ENCODE measurements around the gene C1QA. TPM values are rescaled to one million over a fixed set of nuclear protein-coding genes. Genes with fewer than 3 reads are reported as not detected.

C1QA gene
- total and polyA plus RNA-seq, 4 donors, result 27.4 to 513 (median 391) TPM

GRCh38 chr1:22636927-22637326 is 499 bp downstream of the C1QA start:
- H3K27me3 ChIP-seq (ENCODE audit: control insufficient read depth in 3 of 3, insufficient read depth in 3 of 3, low read length in 2 of 3), result peaks cover 0 to 7% (median 0%) of the 10 kb centered on the region in 3 donors
- H3K36me3 ChIP-seq (ENCODE audit: control insufficient read depth in 4 of 4, insufficient read depth in 4 of 4, low read length in 4 of 4), result no peaks in the 10 kb centered on the region
- no peak overlapping the region for H3K27ac ChIP-seq (ENCODE audit: low read depth in 1 of 2, low read length in 1 of 2)
- no peak for TF ChIP-seq CTCF (IDR thresholded peaks at IDR 0.05; ENCODE audit: control extremely low read depth, extremely low read depth)
- H3K9me3 ChIP-seq (ENCODE audit: control insufficient read depth in 4 of 4, insufficient read depth in 3 of 4, low read length in 3 of 4), result no peaks in the 10 kb centered on the region
- peaks cover 0 to 11% (median 0%) of the 10 kb centered on the region in 5 donors for H3K4me1 ChIP-seq (ENCODE audit: control insufficient read depth in 5 of 5, insufficient read depth in 5 of 5, low read length in 5 of 5)
- no peak overlapping the region for H3K9ac ChIP-seq (ENCODE audit: insufficient read depth in 1 of 2, low read length in 2 of 2)
- no peak for ATAC-seq (ENCODE audit: insufficient read depth, low FRiP score)
- peak overlapping the region; percentile 21 for H3K4me3 ChIP-seq
- no peak for DNase-seq
- WGBS, 2 donors, result 74 to 80% methylated on average over 6 of the region's 6 CpGs

GRCh38 chr1:22637907-22638445 is 1.5 kb downstream of the C1QA start:
- peaks cover 0 to 7% (median 0%) of the 10 kb centered on the region in 3 donors for H3K27me3 ChIP-seq (ENCODE audit: control insufficient read depth in 3 of 3, insufficient read depth in 3 of 3, low read length in 2 of 3)
- DNase-seq, result no peak
- H3K9ac ChIP-seq (ENCODE audit: insufficient read depth in 1 of 2, low read length in 2 of 2), result no peak overlapping the region
- no peak for TF ChIP-seq CTCF (IDR thresholded peaks at IDR 0.05; ENCODE audit: control extremely low read depth, extremely low read depth)
- peak overlapping the region in 1 of 2 donors; percentile 13 for H3K27ac ChIP-seq (ENCODE audit: low read depth in 1 of 2, low read length in 1 of 2)
- no peaks in the 10 kb centered on the region for H3K9me3 ChIP-seq (ENCODE audit: control insufficient read depth in 4 of 4, insufficient read depth in 3 of 4, low read length in 3 of 4)
- peaks cover 0 to 11% (median 0%) of the 10 kb centered on the region in 5 donors for H3K4me1 ChIP-seq (ENCODE audit: control insufficient read depth in 5 of 5, insufficient read depth in 5 of 5, low read length in 5 of 5)
- ATAC-seq (ENCODE audit: insufficient read depth, low FRiP score), result no peak
- WGBS, 2 donors, result 60 to 65% methylated on average over 3 of the region's 3 CpGs
- H3K36me3 ChIP-seq (ENCODE audit: control insufficient read depth in 4 of 4, insufficient read depth in 4 of 4, low read length in 4 of 4), result no peaks in the 10 kb centered on the region
- no peak overlapping the region for H3K4me3 ChIP-seq

DNA sequence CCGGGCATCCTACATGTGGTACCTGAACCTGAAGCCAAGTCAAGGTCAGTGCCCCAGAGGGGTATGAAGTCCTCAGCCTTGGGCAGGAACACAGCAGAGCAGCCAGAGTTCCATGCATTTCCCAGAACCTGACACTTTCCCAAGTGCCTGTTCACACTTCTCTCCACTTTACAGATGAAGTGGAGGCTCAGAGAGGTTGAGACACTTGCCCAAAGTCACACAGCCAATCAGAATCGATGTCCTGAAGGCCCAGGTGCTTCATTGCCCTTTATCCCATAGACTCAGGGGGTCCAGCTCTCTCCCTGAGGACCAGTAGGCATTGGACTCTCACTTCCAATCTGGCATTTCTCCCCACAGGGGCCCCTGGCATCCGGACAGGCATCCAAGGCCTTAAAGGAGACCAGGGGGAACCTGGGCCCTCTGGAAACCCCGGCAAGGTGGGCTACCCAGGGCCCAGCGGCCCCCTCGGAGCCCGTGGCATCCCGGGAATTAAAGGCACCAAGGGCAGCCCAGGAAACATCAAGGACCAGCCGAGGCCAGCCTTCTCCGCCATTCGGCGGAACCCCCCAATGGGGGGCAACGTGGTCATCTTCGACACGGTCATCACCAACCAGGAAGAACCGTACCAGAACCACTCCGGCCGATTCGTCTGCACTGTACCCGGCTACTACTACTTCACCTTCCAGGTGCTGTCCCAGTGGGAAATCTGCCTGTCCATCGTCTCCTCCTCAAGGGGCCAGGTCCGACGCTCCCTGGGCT is 2.2 kb downstream of the C1QA start:
- WGBS, 2 donors, result 81 to 82% methylated on average over 23 of the region's 23 CpGs
- TF ChIP-seq CTCF (IDR thresholded peaks at IDR 0.05; ENCODE audit: control extremely low read depth, extremely low read depth), result no peak
- no peak overlapping the region for H3K9ac ChIP-seq (ENCODE audit: insufficient read depth in 1 of 2, low read length in 2 of 2)
- H3K4me1 ChIP-seq (ENCODE audit: control insufficient read depth in 5 of 5, insufficient read depth in 5 of 5, low read length in 5 of 5), result peaks cover 0 to 11% (median 0%) of the 10 kb centered on the region in 5 donors
- H3K36me3 ChIP-seq (ENCODE audit: control insufficient read depth in 4 of 4, insufficient read depth in 4 of 4, low read length in 4 of 4), result no peaks in the 10 kb centered on the region
- no peak overlapping the region for H3K4me3 ChIP-seq
- ATAC-seq (ENCODE audit: insufficient read depth, low FRiP score), result no peak
- peaks cover 0 to 3% (median 0%) of the 10 kb centered on the region in 3 donors for H3K27me3 ChIP-seq (ENCODE audit: control insufficient read depth in 3 of 3, insufficient read depth in 3 of 3, low read length in 2 of 3)
- H3K9me3 ChIP-seq (ENCODE audit: control insufficient read depth in 4 of 4, insufficient read depth in 3 of 4, low read length in 3 of 4), result no peaks in the 10 kb centered on the region
- H3K27ac ChIP-seq (ENCODE audit: low read depth in 1 of 2, low read length in 1 of 2), result no peak overlapping the region
- no peak for DNase-seq
